GM18873 (cell line): ENCODE measurements around the gene WDR77.

Source experiments
- ATAC-seq: cut with Tn5 transposase; IDR thresholded peaks from one replicate; pipeline ENCODE4 v1.9.1; 2021; ENCODE audit warnings: mild to moderate bottlenecking, moderate library complexity, moderate number of reproducible peaks; ENCODE audit not compliant: unreplicated experiment, low FRiP score

Gene WDR77

DNA sequence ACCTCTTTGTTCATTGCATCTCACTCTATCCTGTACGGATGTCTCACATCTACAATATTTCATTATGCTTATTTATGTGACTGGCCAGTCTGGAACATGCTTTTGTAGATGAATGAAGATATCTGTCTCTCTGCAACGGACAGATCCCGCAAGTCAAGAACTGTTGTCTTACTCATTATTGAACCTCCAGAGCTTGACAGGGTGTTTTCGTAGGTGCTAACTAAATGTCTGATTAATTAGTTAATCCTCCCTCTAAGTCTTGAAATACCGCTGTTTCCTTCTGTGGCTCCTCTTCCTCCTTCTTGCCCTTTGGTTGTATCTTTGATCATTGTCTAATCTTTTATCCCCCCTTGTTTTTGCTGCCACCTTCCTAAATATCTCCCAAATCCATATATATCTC lies 21.5 kb upstream of the WDR77 start:
- no peak for ATAC-seq

DNA sequence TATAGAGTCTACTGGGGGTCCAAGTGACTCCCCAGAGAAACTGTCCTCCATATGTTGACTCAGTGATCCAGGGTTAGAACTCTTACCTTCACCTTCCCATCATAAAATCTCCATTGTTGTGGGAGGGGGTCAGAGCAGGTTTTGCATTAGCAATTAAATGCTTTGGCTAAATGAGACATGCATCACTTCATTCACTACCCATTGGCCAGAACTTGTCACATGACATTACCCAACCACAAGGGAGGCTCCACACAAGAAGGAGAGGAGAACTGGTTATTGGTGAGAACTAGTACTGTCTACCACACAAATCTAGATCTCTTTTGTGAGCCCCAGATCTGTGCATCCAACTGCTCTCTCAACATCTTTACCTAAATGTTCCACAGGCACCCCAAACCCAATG lies 20.5 kb upstream of the WDR77 start:
- ATAC-seq: no peak

DNA sequence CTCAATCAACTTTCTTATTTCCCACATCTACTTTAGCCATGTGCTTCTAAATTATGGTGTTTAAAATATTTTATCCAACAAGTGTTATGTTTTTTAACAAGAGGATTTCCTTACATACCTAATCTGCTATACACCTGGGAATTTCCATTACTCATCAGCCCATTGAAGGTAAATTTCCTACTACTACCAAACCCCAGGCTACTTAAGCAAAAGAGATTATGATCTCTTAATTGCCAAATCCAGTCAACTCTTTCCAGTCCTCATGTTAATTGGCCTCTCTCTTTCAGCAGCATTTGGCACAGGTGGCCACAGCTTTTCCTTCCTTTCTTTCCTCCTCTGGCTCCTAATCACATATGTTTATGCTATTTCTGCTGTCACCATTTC lies 19.7 kb upstream of the WDR77 start:
- no peak for ATAC-seq

DNA sequence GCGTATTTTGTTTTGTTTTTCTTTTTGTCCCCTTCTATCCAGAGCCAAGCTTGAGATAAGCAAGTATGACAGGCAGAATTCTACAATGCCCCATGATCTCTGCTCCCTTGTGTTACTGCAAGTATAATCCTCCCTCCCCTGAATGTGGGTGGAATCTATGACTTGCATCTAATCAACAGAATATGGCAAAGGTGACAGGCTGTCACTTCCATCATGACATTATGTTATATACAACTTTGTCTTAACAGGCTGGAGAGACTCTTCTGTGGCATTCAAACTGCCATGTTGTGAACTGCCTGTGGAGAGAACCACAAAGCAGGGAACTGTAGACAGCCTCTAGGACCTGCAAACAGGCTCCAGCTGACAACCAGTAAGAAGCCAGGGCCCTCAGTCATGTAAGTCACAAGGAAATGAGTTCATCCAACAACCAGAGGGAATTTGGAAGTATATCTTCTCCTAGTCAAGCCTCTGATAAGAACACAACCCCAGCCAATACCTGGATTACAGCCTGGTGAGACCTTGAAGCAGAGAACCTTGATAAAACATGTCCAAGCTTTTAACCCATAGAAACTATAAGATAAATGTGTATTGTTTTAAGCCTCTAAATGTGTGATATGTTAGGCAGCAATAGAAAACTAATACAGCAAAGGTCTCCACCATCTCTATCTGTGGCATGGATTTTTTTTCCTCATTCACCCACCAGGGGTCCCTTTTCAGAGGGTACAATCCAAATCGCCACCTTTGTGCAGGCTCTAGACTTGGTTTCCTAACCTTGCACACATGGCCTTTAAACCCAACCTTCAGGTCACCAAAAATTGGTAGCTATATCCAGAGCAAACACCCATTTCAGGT lies 19.0 kb upstream of the WDR77 start:
- ATAC-seq: no peak

DNA sequence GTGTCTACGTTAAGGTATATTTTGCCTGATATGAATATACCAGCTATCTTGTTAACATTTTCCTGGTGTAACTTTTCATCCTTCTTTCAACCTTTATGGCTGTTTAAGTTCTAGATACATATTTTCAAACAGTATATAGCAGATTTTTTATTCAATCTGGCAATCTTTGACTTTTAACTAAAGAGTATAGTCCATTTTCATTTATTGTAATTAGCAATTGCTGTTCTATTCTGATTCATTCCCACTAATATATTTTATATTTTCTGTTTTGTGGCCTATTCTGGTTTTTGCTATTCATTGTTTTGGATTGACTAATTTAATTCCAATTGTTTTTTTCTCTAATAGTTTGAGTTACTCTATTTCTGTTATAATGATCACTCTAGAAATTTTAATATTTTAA lies 17.4 kb upstream of the WDR77 start:
- ATAC-seq: no peak

DNA sequence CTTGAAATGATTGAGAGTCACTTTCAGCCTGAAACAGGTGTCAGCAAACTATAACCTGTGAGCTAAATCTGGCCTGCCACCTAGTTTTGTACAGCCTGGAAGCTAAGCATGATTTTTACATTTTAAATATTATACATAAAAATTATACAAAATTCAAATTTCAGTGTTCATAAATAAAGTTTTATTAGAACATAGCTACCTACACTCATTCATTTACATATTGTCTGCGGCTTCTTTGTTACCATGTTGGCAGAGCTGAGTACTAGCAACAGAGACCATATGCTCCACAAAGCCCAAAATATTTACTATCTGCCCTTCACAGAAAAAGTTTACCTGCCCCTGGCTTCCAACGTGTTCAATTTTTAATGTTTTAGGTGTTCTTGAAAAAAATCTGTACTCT lies 16.7 kb upstream of the WDR77 start:
- ATAC-seq: no peak

DNA sequence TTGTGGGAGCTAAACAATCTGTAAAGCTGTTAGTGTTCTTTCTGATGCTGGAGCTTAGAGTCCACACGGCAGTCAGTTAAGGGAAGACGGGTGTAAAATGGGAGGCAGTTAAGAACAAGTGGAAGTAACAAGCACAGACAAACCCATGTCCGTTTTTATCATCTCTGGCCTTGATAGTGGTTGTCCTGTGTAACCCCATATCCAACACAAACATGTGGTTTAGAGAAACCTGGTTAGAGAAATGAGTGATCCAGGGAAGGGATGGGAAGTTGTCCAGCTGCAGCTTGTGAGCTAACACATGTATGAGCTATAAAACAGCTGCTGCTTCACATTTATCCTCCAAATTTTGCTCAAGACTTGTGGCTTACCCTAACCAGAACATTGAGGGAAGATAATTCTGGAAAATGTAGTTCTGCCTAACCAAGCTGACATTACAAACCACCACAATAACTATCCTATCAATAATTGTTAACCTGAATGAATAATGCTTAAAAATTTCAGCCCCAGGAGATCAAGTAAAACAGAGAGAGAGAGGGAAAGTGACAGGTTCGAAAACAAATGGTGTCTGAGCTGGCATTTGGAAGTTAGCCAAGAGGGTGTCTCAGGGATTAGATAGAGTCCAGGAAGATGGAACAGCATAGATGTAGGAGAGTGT lies 14.1 kb upstream of the WDR77 start:
- ATAC-seq: no peak

DNA sequence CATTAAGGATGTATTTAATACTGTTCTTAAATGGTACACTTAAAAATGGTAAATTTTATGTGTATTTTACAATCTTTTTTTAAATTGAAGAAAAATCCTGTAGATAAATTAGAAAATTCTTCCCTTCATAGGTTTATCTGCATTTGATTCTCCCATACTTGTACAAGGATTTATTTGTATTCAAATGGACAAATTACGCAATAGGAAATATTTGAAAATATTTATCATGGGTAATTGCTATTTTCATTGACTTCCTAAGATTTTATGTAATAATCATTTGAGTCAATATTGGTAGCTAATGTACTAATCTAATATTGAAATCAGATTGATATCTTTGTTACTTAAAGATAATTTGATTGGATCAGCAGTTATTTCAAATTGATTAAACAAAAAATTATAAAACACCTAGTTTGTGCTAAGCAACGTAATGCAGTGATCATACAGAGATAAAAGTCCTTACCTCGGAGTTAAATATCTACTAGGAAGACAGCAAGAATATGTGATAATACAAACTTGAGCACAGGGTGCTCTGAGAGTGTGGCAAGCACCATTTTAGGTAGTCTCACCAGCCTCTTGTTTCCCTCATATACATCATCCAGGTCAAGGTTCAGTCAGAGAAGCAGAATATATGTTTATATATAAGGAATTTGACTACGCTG lies 13.4 kb upstream of the WDR77 start:
- ATAC-seq: no peak

DNA sequence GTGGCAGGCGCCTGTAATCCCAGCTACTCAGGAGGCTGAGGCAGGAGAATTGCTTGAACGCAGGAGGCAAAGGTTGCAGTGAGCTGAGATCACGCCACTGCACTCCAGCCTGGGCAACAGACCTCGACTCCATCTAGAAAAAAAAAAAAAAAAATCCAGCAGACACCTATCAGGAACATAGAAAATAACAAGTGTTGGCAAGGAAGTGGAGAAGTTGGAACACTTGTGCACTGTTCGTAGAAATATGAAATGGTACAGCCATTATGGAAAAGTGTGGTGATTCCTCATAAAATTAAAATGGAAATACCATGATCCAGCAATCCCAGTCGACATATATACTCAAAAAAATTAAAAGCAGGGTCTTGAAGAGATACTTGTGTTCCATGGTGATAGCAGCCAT lies 12.7 kb upstream of the WDR77 start:
- ATAC-seq: no peak

DNA sequence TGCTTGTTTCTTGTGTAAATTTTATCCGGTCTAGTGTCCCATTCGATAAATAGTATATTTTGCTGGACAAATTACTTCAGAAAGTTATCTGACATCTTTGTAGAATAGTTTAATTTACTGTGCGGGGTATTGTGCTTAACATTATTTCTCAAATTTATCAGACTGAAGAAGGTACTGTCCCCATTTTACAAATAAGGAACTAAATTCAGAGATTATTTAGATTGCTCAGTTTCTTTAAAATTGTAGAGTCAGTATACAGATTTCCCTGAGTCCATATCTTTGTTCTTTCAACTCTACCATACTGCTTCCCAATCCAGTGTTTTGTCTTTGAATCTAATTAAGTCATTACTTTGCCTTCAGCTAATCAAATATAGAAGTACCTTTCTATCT lies 6.6 kb upstream of the WDR77 start:
- no peak for ATAC-seq

DNA sequence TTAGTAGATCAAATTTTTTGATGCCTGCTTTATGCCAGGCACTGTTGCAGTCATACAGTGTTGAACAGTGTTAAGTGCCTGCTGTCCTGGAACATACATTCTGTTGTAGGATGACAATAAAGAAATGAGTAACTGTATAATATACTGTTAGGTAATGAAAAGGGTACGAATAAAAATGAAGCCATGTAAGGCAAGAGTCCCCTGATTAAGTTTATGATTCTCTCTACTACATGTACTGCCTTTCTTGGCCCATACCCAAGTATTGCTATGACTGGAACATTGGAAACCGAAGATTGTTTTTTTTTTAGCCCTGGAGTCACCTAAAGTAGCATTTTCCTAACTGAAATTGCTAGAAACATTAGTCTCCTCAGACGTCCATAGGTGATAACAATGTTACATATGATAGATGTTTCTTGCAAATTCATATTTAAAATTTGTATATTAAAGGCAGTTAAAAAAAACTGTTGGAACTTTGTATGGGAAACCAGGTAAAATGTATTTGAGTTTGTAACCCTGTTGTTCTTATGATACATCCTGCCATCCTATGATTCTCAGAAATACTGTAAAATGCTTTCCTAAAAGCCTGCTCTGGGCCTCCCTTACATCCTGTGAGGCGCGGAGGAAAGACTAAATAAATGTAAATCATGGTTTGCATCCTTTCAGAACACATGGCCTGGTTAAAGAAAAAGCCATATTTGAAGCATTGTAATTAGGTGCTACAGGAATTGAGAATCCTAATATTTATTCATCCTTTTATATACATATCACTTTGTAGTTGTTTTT lies 6.0 kb upstream of the WDR77 start:
- ATAC-seq: no peak

DNA sequence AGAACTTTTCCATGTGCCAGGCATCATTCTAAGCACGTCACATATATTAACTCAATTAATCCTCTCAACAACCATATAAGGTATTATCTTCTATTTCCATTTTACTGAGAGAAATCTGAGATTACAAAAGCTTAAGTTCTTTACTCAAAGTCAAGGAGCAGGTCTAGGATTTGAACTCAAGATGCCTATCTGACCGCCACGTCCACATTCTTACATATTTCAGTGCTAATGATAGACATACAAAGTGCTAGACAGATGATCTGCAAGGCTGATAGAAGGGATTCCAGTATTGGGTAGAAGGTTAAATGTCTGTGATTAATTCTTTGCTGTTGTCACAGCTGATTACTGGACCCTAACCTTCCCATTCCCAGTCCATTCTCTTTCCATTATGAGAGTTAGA lies 4.7 kb upstream of the WDR77 start:
- no peak for ATAC-seq

DNA sequence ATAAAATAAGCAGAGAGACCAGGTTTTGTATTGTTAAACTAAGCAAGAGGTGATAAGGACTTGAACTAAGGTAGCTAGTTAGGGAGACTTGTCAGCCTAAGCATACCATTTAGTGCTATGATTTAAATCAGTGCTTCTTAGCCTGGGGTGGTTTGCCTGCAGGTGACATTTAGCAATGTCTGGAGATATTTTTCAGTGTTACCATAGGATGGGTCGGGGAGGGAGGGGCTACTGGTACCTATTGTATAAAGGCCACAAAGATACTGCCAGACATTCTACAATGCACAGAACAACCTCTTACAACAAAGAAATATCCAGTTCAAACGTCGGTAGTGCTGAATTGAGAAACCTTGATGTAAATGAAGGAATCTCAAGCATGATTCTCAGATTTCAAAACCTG lies 3.5 kb upstream of the WDR77 start:
- ATAC-seq: no peak

DNA sequence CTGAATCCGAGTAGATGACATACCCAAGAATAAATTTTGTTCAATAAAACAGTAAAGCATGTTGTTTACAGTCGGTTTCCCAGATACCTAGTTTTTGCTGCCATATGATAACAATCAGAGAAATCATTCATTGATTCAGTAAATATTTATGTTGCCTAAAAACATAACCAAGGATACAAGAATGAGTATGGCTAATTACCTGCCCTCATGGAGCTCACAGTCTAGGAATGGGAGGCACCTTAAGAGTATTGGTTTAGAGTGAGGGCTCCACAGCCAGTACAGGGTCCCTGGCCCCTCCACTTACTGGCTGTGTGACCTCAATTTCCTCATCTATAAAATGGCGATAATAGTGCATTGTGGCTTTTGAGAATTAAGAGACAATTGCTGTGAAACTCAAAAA lies 1.1 kb upstream of the WDR77 start:
- no peak for ATAC-seq

DNA sequence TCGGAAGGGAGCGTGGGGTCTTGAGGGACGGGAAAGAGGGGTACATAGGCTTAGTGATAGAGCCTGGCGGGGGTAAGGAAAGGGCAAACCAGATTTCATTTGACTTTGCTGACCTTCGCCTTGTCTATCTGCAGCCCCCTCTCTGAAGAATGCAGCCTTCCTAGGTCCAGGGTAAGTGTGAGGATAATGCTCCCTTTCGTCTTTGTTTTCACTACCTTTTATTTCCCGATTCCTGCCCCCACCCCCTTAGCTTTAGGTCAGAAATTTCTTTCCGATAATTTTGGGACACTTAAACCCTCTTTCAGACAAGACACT lies 604 bp upstream of the WDR77 start:
- no peak for ATAC-seq

DNA sequence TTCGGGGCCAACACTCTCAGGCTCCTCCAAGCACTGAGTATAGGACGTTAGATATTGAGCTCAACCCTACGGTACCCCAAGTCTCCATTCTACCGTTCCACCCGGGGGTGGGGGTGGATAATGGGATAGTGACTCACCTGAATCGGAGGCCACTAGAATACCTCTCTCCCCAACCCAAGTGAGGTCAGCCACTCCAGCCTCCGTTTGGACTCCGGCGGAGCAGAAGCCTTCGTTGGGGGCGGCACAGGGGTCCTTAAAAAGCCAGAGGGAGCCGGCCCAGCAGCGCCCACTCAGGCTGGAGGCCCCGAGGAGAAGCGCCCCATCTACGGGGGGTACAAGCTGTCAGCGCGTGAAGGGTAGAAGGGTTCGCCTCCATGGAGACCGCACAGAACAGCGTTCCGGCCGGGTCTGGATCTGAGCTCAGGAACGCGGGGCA lies 556 bp downstream of the WDR77 start:
- no peak for ATAC-seq

DNA sequence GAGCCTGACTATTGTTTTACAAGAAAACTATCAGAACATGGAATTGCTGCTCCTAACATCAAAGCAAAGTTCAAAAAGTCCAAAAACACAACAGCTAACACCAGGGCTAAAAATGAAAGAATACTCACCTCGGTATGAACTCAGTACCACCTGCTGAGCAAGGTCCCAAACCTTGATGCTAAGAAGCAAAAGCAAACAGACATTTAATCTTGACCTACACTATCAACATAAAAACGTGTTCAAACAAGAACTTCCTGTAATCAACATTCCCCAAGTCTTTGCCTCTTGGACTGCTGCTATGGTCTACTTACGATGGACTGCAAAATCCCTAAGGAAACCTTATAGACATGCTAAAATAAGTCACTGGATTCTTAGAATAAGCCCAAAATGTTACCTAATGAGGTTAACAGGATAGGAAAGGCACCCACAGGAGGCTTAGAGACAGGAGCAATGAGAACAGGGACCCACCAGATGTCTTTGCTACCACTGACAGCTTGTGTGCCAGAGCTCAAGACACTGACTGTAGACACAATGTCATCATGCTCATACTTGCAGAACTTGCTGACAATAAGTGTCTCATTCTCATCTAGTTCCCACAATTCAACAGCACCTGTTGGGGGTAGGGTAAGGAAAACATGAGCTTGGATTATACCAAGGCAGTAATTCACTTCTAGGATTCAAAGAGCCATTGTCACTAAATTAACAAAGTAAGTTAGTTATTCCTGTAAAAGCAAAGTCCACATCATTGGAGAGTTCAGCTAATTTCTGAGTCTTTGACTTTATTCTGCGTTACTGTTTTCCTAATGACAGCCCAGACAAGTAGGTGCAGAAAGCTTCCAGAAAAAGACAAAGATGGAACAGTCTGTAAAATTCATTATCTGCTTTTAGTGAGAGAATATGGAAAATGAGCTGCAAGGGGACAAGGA lies 1.8 kb downstream of the WDR77 start:
- ATAC-seq: no peak

DNA sequence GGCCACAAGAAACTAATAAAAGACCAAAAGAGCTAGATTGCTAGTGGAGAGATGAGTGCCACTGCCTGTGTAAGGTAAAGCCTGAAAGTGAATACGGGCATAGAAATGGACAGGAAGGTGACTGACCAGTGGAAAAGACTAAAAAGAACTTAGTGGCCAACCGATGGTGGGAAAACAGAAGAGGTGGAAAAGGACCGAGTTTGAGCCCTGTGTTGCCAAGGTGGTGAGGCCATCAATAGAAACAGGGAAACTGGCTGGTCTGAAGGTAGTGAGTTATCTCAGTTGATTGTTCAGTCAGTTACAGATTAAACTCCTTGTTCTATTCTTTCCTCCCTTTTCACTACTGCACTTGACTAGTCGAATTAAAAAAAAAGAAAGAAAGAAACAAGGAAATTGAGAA lies 2.5 kb downstream of the WDR77 start:
- no peak for ATAC-seq

DNA sequence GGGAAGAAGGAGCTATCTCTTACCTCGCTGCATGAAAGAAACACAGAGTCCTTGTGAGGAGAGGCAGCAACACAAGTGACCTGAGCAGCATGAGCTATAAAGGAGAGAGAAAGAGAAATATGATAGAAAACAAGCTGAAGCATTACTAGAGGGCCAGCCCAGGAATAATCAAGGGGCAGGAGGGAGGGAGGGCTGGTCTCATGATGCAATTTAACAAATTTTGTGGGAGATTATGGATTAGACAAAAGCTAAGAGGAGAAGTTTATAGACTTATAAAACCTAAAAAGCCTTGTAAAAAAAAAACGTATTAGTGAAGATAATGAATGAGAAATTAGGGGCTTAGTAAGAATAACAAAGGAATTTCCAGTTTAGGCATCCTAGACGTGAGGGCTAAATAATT lies 5.0 kb downstream of the WDR77 start:
- no peak for ATAC-seq

DNA sequence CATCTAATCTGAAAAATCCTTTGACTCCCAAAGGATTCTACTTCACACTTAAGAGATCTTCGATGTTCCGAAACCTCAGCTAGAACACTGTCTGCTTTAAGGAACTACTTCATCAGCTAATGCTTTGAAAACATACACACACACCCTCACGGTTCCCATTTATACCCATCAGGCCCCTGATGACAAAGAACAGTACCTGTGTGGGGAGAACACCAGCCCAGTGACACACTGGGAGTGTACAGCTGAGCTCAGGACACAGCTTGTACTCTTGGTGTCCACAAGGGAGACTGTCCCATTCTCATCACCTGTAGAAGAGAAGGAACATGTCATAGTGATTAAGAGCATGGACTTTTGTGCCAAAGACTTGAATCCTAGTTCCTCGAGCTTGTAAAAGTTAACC lies 6.6 kb downstream of the WDR77 start:
- no peak for ATAC-seq
